NCI-H2227 (cell line): Measurements from ENCODE around the gene COPS7A.
A peak's percentile ranks its signal among the peaks of the same experiment; 100 is the strongest.
"Not testable (repeated sequence)": the region's sequence is repeated elsewhere in the genome, so short reads cannot be mapped to it uniquely, and the experiment has no call there.

Source experiments
- DNase-seq: peaks from one replicate; lab custom pipeline; 2025; ENCODE audit not compliant: unreplicated experiment; lab: John Stamatoyannopoulos, UW

The COPS7A gene

DNA sequence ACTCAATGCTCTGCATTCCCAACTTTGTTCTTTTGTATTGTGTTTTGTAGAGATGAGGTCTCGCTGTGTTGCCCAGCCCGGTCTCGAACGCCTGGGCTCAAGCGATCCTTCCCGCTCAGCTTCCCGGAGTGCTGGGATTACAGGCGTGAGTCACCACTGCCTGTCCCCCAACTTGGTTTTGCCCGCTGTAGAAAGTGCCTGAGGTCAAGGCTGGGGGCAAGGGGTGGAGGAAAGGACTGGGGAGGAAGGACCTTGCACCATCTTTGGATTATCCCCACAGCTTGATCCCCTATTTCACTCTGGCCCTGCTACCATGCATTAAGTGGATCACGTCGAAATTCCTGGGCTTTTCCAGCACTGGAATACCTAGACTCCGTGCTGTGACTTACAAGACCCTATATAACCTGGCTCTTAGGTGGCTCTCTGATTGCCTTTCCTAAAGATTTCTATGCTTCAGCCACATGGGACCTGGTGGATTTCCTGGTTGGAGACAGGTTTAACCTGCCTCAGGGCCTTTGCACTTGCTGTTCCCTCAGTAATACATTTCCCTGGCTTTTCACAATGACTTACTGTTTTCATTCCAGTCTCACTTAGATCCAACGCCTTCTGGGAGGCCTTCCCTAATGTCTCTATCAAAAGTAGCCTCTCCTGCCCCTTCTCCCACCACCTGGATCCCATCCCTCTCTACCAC, 22.6 kb upstream of the COPS7A start:
- DNase-seq, result no peak

DNA sequence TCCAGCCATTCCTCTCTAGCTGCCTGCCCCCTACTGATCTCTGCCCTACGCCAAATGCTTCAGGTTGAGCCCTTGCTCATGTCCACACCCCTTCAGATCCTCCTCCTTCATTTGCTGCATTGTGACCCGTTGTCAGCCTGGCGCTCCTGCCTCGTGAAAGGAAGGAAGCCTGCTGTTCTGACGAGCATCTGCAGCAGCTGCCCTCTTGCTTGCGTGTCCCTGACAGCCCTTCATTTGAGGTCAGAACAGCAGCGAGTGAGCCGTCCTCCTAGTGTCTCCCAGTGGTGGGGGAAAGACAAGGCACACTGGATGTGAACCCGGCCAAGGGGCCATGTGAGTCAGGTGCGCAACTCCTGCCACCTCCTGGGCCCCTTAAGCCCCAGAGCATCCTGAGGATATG, 20.2 kb upstream of the COPS7A start:
- peak; percentile 73 for DNase-seq

DNA sequence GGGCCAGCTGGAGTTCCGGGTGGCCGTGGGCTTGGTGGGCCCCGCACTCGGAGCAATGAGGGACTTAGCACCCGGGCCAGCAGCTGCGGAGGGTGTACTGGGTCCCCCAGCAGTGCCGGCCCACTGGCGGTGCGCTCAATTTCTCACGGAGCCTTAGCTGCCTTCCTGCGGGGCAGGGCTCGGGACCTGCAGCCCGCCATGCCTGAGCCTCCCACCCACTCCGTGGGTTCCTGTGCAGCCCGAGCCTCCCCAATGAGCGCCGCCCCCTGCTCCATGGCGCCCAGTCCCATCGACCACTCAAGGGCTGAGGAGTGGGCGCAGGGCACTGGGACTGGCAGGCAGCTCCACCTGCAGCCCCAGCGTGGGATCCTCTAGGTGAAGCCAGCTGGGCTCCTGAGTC, 15.5 kb upstream of the COPS7A start:
- DNase-seq, result not testable (repeated sequence)

DNA sequence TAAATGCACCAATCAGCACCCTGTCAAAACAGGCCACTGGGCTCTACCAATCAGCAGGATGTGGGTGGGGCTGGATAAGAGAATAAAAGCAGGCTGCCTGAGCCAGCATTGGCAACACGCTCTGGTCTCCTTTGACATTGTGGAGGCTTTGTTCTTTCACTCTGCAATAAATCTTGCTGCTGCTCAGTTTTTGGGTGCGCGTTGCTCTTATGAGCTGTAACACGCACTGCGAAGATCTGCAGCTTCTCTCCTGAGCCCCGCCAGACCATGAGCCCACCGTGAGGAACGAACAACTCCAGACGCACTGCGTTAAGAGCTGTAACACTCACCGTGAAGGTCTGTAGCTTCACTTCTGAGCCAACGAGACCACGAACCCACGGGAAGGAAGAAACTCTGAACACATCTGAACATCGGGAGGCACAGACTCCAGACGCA, 14.9 kb upstream of the COPS7A start:
- DNase-seq, result no peak

DNA sequence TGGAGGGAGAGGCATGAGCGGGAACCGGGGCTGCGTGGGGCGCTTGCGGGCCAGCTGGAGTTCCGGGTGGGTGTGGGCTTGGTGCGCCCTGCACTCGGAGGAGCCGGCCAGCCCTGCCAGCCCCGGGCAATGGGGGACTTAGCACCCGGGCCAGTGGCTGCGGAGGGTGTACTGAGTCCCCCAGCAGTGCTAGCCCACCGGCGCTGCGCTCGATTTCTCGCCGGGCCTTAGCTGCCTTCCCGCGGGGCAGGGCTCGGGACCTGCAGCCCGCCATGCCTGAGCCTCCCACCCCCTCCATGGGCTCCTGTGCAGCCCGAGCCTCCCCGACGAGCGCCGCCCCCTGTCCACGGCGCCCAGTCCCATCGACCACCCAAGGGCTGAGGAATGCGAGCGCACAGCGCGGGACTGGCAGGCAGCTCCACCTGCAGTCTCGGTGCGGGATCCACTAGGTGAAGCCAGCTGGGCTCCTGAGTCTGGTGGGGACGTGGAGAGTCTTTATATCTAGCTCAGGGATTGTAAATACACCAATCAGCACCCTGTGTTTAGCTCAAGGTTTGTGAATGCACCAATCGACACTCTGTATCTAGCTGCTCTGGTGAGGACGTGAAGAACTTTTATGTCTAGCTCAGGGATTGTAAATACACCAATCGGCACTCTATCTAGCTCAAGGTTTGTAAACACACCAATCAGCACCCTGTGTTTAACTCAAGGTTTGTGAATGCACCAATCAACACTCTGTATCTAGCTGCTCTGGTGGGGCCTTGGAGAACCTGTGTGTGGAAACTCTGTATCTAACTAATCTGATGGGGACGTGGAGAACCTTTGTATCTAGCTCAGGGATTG, 7.6 kb upstream of the COPS7A start:
- not testable (repeated sequence) for DNase-seq

DNA sequence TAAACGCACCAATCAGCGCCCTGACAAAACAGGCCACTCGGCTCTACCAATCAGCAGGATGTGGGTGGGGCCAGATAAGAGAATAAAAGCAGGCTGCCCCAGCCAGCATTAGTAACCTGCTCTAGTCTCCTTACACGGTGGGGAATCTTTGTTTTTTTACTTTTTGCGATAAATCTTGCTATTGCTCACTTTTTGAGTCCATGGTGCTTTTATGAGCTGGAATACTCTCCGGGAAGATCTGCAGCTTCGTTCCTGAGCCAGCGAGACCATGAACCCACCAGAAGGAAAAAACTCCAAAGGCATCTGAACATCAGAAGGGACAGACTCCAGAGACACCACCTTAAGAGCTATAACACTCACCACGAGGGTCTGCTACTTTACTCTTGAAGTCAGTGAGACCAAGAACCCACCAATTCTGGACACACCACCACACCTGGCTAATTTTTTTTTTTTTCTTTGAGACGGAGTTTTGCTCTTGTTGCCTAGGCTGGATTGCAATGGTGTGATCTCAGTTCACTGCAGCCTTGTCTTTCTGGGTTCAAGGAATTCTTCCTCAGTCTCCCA, 6.9 kb upstream of the COPS7A start:
- no peak for DNase-seq

DNA sequence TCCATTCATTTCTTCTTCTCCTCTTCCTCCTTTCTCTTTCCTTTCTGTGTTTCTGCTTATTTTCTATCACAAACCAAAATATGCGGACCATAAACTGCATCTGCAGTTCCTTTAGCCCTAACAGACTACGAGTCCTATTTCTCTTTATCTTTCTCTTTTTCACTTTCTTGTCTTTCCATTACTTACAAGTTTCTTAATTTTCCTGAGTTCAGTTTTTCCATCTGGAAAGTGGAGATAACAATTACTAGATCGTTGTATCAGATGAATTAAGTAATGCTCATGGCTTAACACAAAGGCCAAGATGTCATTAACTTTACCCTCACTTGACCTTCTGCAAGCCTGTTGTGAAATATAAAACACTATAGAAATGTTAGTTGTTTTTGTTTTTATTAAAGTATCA, 983 bp upstream of the COPS7A start:
- no peak for DNase-seq

DNA sequence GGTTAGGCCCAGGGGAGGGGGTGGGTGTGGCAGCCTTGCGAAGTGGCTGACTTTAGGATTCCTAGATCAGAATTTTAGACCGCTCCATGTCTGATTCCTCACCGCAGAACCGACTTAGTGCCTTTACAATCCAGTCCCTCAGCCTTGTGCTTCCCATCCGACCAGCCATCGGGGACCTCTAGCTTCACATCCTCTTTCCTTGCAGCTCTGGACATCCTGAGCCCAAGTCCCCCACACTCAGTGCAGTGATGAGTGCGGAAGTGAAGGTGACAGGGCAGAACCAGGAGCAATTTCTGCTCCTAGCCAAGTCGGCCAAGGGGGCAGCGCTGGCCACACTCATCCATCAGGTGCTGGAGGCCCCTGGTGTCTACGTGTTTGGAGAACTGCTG, 557 bp downstream of the COPS7A start:
- DNase-seq, result peak; percentile 47

DNA sequence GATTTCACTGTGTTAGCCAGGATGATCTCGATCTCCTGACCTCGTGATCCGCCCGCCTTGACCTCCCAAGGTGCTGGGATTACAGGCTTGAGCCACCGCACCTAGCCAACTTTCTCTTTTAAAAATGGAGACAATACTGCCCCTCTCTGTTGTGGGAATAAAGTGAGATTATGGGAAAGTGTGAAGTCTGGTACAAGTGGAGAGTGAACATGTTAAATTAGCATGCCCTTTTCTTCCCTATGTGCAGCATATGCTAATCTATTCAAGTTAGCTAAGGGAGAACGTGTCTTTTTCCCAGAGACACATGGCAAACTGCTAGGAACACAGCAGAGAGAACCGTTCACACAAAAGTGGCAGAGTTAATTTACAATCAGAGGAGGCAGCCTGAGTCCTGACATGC, 1.5 kb downstream of the COPS7A start:
- DNase-seq, result no peak

DNA sequence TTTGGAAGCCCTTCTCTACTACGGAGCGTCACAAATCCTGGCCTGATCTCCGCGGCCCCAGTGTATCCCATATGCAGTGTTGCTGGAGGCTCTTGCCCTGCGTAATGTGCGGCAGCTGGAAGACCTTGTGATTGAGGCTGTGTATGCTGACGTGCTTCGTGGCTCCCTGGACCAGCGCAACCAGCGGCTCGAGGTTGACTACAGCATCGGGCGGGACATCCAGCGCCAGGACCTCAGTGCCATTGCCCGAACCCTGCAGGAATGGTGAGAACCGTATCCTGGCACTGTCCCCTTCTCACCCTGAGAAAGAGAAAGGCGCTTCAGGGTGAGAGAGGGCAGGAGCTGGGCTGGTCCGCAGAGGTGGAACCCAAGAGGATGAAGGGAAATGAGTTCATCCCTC, 5.3 kb downstream of the COPS7A start:
- no peak for DNase-seq

DNA sequence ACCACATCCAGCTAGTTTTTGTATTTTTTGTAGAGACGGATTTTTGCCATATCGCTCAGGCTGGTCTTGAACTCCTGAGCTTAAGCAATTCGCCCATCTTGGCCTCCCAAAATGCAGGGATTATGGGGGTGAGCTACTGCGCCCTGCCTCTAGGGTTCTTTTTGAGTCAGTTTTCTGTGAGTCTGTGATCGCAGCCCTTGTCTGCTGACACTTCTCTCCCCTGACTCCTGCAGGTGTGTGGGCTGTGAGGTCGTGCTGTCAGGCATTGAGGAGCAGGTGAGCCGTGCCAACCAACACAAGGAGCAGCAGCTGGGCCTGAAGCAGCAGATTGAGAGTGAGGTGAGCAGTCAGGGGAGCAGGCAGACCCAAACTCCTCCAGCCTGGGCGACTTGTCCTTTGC, 6.3 kb downstream of the COPS7A start:
- no peak for DNase-seq

DNA sequence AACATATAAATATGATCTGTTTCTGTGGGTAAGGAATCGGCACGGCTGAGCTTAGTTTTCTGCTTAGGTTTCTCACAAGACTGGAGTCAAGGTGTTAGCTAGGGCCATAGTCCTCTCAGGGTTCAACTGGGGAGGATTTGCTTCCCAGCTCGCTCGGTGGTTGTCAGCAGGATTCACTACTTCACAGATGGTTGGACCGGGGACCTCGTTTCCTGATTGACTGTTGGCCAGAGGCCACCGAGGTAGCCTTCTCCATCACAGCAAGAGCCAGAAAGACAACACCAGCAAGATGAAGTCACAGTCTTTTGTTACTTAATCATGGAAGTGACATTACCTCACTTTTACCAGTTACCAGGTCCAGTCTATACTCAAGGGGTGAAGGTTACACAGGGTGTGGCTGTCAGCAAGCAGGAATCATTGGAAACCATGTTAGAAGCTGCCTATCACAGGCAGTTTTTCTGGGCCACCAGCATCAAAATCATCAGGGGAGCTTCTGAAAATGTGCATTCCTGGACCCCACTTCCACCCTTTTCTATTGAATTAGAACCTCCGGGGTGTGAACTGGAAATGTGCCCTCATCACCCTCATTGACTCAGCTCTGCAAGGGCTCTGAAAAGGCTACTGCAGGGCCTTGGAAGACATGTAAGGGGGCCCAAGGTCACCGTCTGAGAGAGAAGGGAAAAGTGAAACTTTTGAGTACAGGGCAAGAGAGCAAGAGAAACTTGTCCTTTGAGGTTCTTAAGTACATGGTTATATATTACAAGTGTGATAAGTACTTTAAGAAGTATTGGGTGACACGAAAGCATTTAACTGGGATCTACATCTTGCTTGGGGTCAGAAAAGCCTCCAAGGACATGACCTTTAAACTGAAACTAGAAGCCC, 10.9 kb downstream of the COPS7A start:
- DNase-seq, result no peak

DNA sequence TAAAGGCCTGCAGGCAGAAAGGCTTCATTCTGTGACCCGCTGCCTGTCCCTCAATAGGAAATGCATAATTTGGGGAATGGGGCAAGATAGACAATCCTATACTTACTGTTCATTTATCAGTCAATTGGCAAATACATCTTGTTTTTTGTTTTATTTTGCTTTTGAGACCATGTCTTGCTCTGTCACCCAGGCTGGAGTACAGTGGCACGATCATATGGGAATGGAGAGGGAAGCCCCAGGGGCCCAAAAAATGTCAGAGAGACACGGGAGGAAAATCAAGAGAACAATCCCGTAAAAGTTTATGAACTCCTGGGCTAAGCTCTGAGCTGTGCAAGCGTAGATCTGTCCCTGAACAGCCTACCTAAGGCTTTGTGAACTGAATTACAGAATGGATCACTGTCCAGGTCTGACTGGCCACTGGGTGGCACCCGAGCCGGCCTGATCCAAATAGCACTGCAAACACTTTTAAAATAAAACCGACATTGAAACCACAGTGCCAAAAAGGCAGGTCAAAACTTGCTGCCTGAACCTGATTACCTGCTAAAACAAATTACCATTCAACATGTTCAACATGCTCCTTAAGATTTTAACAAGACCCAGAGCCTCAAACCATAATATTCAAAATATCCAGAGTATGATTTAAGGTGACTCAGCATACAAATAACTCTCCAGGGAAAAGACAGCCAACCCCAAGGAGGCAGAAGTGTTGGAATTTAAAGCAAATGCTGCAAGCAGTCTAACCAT, 11.8 kb downstream of the COPS7A start:
- peak; percentile 61 for DNase-seq

DNA sequence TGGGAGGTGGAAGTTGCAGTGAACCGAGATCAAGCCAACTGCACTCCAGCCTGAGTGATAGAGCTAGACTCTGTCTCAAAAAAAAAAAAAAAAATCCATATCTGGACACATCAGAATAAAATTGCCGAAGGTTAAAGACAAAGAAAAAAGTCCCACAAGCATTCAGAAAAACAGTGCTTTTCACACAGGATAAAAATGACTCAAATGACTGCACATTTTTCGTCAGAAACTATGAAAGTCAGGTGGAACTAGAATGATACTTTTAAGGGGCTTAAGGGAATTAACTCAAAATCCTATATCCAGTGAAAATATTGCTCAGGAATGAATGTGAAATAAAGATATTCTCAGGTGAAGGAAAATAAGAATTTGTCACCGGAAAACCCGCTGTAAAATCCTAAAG, 12.9 kb downstream of the COPS7A start:
- DNase-seq, result no peak

DNA sequence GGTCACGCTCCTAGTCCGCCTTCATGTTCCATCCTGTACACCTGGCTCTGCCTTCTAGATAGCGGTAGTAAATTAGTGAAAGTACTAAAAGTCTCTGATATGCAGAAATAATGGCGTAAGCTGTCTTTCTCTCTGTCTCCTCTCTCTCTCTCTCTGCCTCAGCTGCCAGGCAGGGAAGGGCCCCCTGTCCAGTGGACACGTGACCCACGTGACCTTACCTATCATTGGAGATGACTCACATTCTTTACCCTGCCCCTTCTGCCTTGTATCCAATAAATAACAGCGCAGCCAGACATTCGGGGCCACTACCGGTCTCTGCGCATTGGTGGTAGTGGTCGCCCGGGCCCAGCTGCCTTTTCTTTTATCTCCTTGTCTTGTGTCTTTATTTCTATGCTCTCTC, 18.2 kb downstream of the COPS7A start:
- DNase-seq, result not testable (repeated sequence)

DNA sequence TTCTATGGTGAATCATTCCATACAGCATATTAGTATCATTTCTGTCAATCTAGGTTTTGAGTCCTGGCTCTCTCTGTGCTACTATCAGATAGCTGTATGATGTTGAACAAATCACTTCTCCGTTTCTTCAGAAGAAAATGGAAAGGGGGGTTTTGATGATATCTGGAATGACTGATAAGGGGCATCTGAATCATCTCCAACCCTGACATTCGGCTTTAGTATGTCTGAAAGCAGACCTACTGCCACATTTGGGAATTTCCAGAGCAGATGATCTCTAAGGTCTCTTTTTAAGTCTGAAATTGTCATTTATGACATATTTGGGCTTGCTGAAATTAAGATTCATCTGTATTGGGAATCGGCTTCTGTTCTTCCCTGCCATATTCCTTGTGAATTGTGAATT, 19.0 kb downstream of the COPS7A start:
- no peak for DNase-seq

DNA sequence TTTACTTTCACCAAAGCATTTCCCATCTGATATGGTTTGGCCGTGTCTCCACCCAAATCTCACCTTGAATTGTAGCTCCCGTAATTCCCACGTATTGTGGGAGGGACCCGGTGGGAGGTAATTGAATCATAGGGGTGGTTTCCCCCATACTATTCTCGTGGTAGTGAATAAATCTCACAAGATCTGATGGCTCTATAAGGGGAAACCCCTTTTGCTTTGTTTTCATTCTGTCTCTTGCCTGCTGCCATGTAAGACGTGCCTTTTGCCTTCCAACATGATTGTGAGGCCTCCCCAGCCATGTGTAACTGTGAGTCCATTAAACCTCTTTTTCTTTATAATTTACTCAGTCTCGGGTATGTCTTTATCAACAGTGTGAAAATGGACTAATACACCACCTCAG, 19.5 kb downstream of the COPS7A start:
- not testable (repeated sequence) for DNase-seq

DNA sequence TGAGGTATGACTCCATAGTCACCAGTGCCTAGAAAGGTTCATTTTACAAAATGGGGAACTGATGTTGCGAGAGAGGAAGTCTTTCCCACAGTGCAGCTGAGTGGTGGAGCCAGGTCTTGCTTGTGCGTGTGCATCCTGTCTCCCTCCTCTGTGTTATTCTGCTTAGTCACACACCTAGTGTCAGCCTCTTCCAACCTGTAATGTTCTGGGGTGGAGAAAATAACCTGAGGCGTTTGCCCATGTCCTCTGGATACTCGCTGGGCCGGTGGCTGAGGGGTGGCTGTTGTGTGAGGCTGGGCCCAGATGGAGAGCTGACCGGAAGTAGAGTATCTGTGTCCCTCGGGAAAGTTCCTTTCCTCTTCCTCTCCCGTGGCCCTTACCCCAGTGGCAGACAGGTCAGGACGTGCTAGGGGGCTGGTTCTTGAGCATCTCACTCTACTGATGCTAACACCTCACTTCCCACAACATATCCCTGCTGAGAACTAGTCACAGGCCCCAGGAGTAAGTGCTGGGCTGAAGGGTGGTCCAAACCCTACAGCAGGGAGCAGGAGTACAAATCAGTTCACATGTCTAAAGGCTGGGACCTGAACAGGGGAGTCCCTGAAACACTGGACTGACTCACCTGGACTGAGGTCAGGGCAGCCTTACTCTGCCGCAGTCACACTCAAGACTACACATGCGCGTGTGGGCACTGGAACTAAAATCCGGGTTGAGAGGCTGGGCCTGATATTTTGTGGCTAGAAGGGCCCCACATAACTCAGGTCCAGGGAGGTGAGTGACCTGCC, 22.1 kb downstream of the COPS7A start:
- no peak for DNase-seq

DNA sequence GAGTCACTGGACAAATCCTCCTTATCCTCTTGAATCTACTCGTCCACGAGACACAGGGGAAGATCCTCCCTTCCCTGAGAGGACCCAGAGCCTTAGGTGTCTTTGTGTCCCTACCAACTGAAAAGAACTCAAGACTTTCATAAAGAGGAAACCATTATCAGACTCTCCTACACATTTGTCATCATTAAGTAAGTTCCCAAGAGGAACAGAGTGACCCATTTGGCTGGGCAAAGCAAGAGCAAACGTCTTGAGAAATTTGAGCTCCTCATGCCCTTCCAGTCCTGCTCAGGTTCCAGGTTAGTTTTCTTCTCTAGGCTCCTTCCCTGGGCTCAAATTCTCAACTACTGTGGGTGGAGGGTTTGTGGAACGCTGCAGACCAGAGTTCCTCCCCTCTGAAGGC, 23.4 kb downstream of the COPS7A start:
- no peak for DNase-seq

DNA sequence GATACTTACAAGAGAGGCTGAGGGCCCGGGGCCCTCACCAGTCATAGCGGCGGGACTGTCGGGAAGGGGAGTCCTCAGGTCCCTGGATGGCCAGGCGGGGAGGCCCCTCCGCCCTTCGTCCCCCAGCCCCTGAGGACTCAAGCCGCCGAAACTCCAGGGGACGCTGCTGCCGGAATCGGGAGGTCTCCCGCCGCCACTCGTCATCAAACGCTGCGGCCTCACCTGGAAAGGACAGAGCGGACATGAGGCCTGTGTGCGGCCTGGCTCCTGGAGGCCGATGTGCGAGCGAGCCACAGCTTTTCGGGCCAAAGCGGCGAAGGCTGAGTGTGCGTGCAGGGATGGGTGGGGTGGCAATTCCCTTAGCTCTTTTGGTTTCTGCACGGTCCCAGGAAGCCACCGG, 24.9 kb downstream of the COPS7A start:
- DNase-seq, result no peak
